CD4-positive, alpha-beta T cell (primary cell): ENCODE data around the gene PPP1R26. TPM values are rescaled to one million over a fixed set of nuclear protein-coding genes. Genes with fewer than 3 reads are reported as not detected.

Experiments
- ATAC-seq: fragments of 200-7000 bp; cut with Tn5 transposase; one replicate; pipeline ENCODE4 v1.10.0; 2022; ENCODE audit warnings: mild to moderate bottlenecking; ENCODE audit not compliant: poor library complexity
- CTCF ChIA-PET: fragments of 350-600 bp; sonication (Branson Sonifier 250); formaldehyde crosslinking; loops from one replicate; lab custom pipeline; 2021; ENCODE audit warnings: antibody characterized with exemption, inconsistent platforms; lab: Charles Lee
- POLR2A ChIA-PET: fragments of 350-600 bp; sonication (Branson Sonifier 250); formaldehyde crosslinking; loops from one replicate; lab custom pipeline; 2021; ENCODE audit warnings: antibody characterized with exemption, inconsistent platforms; lab: Charles Lee
- DNase-seq, 14 experiments: peaks; one replicate each; pipeline ENCODE4 v3.0.0-alpha.2; 2013 to 2020; ENCODE audit warnings: mixed read lengths in 2 of 14
- H3K27ac ChIP-seq, 2 donors: one replicate each; pipeline versions ENCODE4 v1.5.1 to v1.7.0; 2013; ENCODE audit warnings: low read length in 2 of 2, low read depth in 1 of 2, mild to moderate bottlenecking in 1 of 2
- H3K27me3 ChIP-seq, 2 experiments: 1 replicate in 1 of 2; 2 replicates in 1 of 2; pipeline versions ENCODE4 v1.6.1 to v1.7.0; 2013; ENCODE audit warnings: low read length in 2 of 2, control low read depth in 1 of 2, mild to moderate bottlenecking in 1 of 2, moderate library complexity in 1 of 2; ENCODE audit not compliant: insufficient read depth in 2 of 2, control insufficient read depth in 1 of 2
- H3K36me3 ChIP-seq: one replicate; pipeline ENCODE4 v1.6.1; 2013; ENCODE audit warnings: low read length, control low read depth; ENCODE audit not compliant: insufficient read depth
- H3K4me1 ChIP-seq: one replicate; pipeline ENCODE4 v1.6.1; 2013; ENCODE audit warnings: low read length, control low read depth; ENCODE audit not compliant: insufficient read depth
- H3K4me3 ChIP-seq: one replicate; pipeline ENCODE4 v1.5.1; 2013; ENCODE audit warnings: mild to moderate bottlenecking, low read length, moderate library complexity
- H3K9me3 ChIP-seq, 2 experiments: 1 replicate in 1 of 2; 2 replicates in 1 of 2; pipeline versions ENCODE4 v1.6.1 to v1.7.0; 2013; ENCODE audit warnings: low read length in 2 of 2, mild to moderate bottlenecking in 2 of 2, control low read depth in 1 of 2, moderate library complexity in 1 of 2; ENCODE audit not compliant: control insufficient read depth in 1 of 2, insufficient read depth in 1 of 2
- H3K27ac Mint-ChIP-seq: one replicate; pipeline ENCODE4 v1.8.0; 2020; ENCODE audit warnings: mixed read lengths
- H3K27me3 Mint-ChIP-seq: one replicate; pipeline ENCODE4 v1.8.0; 2021; ENCODE audit warnings: mixed read lengths
- H3K36me3 Mint-ChIP-seq: one replicate; pipeline ENCODE4 v1.8.0; 2021; ENCODE audit warnings: low read depth, mixed read lengths
- H3K4me1 Mint-ChIP-seq: one replicate; pipeline ENCODE4 v1.8.0; 2021; ENCODE audit warnings: low read depth, mixed read lengths
- H3K4me3 Mint-ChIP-seq: one replicate; pipeline ENCODE4 v1.8.0; 2020; ENCODE audit warnings: mild to moderate bottlenecking, mixed read lengths
- H3K9me3 Mint-ChIP-seq: one replicate; pipeline ENCODE4 v1.8.0; 2020; ENCODE audit warnings: mixed read lengths
- intact Hi-C, 2 experiments: fragments of 100-400 bp; cut with DNase I in 1 of 2; cut with micrococcal nuclease in 1 of 2; formaldehyde crosslinking; loops; one replicate each; pipeline versions ENCODE4 v1.15.1 to v1.9.0; 2023 to 2025; cut with DNase I, micrococcal nuclease
- total RNA-seq, 174 experiments: library from RNA in 2 of 174; stranded (reverse) in 2 of 174; gene quantifications; one replicate each; pipeline ENCODE4 v1.2.3 and lab custom pipeline; 2021 to 2026
- TF ChIP-seq, protein P1 (sequence below): fragments of 200-600 bp; IDR thresholded peaks from one replicate; pipeline ENCODE4 v1.8.0; 2022; ENCODE audit warnings: antibody characterized with exemption, mild to moderate bottlenecking

The PPP1R26 gene
- total RNA-seq, 2 experiments from 2014 or later: 0.27 to 0.47 TPM

DNA sequence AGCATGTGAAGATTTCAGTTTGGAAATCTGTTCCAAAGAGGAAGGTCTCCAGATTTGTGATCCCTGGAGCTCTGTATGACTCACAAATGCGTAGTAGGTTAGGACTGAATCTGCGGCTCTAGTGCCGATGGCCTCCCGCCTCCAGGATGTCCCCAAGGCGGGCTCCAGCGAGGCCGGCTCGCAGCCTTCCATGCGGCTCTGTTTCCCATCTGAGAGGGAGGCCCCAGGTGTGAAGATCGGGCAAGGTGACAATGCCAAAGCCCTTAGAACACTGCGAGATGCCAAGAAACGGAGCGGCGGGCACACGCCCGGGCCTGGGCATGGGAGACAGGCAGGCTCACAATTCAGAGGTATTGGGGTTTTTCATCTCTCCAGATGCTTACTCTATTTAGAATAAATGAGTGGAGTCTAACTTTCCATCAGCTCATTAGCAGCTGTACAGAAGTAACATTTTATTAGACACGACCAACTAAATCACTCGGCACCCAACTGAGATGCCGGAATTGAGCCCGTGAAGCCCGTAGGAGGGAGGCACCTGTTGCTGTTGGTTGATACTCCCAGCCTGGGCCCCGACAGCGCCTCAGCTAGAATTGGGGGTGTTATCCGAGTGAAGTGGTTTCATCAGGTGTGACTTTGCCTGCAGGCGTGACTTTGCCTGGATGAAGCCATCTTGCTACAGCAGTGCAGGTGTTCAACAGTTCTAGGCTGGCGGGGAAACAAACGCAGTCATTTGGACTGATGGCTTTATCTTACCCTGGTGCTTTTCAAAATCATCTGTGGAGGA lies 13.5 kb downstream of the PPP1R26 start:
- H3K36me3 Mint-ChIP-seq: no peaks in the 10 kb centered on the region
- intact Hi-C loops: loop anchor here in 1 of 2 experiments (10.0 kb wide), 1 partner anchor 1358 kb away; the partner anchor contains the start of gene WDR5
- no peaks in the 10 kb centered on the region for H3K4me1 ChIP-seq
- ChIA-PET POLR2A (no interaction called here), CTCF (no interaction called here)
- H3K4me3 ChIP-seq: no peak overlapping the region
- no peak overlapping the region for H3K4me3 Mint-ChIP-seq
- no peaks in the 10 kb centered on the region for H3K9me3 Mint-ChIP-seq
- TF ChIP-seq, protein P1, sequence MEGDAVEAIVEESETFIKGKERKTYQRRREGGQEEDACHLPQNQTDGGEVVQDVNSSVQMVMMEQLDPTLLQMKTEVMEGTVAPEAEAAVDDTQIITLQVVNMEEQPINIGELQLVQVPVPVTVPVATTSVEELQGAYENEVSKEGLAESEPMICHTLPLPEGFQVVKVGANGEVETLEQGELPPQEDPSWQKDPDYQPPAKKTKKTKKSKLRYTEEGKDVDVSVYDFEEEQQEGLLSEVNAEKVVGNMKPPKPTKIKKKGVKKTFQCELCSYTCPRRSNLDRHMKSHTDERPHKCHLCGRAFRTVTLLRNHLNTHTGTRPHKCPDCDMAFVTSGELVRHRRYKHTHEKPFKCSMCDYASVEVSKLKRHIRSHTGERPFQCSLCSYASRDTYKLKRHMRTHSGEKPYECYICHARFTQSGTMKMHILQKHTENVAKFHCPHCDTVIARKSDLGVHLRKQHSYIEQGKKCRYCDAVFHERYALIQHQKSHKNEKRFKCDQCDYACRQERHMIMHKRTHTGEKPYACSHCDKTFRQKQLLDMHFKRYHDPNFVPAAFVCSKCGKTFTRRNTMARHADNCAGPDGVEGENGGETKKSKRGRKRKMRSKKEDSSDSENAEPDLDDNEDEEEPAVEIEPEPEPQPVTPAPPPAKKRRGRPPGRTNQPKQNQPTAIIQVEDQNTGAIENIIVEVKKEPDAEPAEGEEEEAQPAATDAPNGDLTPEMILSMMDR: no peak
- H3K4me1 Mint-ChIP-seq: no peaks in the 10 kb centered on the region
- ATAC-seq (no peak), DNase-seq (no peak)
- H3K9me3 ChIP-seq: no peaks in the 10 kb centered on the region
- no peaks in the 10 kb centered on the region for H3K27me3 ChIP-seq
- no peak overlapping the region for H3K27ac ChIP-seq
- no peaks in the 10 kb centered on the region for H3K36me3 ChIP-seq
- peaks cover 6% of the 10 kb centered on the region for H3K27me3 Mint-ChIP-seq
- no peak overlapping the region for H3K27ac Mint-ChIP-seq

DNA sequence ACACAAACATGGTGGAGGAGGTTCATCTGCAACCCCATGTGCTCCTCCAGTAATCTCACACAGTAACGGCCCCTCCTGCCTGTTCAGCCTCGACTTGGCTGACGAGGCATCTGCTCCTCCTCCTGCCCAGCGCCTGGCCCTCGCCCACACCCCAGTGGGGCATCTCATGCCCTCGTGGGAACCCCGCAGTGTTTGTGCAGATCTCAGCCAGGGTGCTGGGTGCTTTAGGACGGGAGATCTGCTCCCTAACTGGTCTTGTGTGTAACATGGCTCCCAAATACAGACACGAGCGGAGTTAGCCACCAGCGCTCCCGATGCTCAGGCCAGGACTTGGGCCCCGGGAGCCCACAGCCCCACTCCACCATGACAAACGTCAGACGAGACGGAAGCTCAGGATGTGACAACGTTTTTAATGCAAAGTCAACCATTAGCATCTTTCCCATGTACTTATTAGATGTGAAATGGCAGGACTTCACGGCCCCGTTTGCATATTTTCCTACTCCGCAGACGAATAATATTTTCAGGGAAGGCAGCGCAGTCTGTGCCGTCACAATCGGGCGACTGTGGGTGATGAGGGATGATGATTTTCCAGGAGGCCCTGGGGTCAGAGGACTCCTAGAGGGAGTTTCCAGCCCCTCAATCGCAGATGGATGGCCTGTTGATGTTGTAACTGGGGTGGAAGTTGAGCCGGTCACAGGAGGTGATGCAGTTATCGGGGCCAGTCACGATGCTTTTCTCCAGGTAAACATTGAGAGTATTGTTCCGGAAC lies 15.4 kb downstream of the PPP1R26 start:
- peaks cover 7% of the 10 kb centered on the region for H3K4me1 Mint-ChIP-seq
- H3K27ac Mint-ChIP-seq: no peak overlapping the region
- intact Hi-C loops: loop anchor here in 1 of 2 experiments (5.0 to 10.0 kb wide), 2 partner anchors 1038 to 1360 kb away; partner anchors contain the start of gene WDR5
- ChIA-PET POLR2A (no interaction called here), CTCF (interaction anchor here (1.0 kb wide), 1 partner anchor 9 kb away, joined by 4 read pairs; no protein-coding TSS in a partner anchor)
- ATAC-seq (no peak), DNase-seq (no peak)
- no peaks in the 10 kb centered on the region for H3K36me3 Mint-ChIP-seq
- Histone ChIP-seq H3K27ac (no peak overlapping the region), H3K36me3 (no peaks in the 10 kb centered on the region), H3K4me1 (peaks cover 10% of the 10 kb centered on the region), H3K9me3 (no peaks in the 10 kb centered on the region), H3K4me3 (no peak overlapping the region), H3K27me3 (no peaks in the 10 kb centered on the region)
- H3K4me3 Mint-ChIP-seq: no peak overlapping the region
- peaks cover 6% of the 10 kb centered on the region for H3K27me3 Mint-ChIP-seq
- TF ChIP-seq, protein P1: no peak
- H3K9me3 Mint-ChIP-seq: no peaks in the 10 kb centered on the region

DNA sequence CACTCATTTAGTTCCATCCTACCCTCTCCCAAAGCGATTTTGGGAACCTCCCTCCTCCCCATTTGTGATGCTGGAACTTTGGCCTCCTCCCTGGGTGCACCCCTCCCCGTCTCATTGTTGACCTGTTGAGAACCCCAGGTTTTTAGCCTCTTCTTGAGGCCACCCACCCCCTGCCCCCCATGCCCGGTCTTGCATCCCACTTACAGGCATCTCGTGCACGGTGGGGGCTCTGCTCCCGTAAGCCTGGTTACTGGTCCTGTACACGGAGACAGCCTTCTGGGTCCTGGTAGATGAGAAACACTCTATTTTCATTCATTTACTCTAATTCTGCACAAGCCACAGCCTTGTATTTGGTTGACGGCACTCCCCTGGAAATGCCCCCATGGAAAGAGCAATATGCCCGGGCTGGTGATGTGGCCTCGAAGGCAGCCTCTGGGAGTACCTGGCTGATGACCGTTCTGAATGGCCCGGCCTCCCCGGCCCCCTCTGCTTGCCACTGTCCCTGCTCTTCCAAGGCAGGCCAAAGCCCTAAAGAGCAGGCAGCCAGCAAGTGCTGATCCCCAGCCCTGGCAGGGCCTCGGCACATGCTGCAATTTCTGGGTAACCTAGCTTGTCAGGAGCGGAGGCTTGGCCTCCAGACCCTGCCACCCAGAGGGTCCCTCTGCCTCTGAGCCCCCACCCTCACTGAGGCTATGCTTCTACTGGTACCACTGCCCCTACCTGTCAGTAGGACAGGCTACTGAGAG lies 19.0 kb downstream of the PPP1R26 start:
- H3K4me1 ChIP-seq: peaks cover 34% of the 10 kb centered on the region
- intact Hi-C loops: loop anchor here in 1 of 2 experiments (5.0 to 10.0 kb wide), 2 partner anchors 1041 to 1364 kb away; partner anchors contain the start of gene WDR5
- no peaks in the 10 kb centered on the region for H3K27me3 ChIP-seq
- H3K27me3 Mint-ChIP-seq: no peaks in the 10 kb centered on the region
- H3K4me3 Mint-ChIP-seq: peak overlapping the region; percentile 87
- H3K9me3 Mint-ChIP-seq: no peaks in the 10 kb centered on the region
- H3K27ac ChIP-seq: no peak overlapping the region
- ChIA-PET POLR2A (no interaction called here), CTCF (no interaction called here)
- DNase-seq (no peak), ATAC-seq (no peak)
- H3K36me3 Mint-ChIP-seq: peaks cover 23% of the 10 kb centered on the region
- H3K27ac Mint-ChIP-seq: peak overlapping the region; percentile 56
- H3K4me1 Mint-ChIP-seq: peaks cover 15% of the 10 kb centered on the region
- peaks cover 12% of the 10 kb centered on the region for H3K36me3 ChIP-seq
- TF ChIP-seq, protein P1: no peak
- no peak overlapping the region for H3K4me3 ChIP-seq
- no peaks in the 10 kb centered on the region for H3K9me3 ChIP-seq
